Metanephros (tissue), 1 donor: ENCODE results near the gene GPATCH3. TPM values are rescaled to one million over a fixed set of nuclear protein-coding genes. Genes with fewer than 3 reads are reported as not detected.

Source experiments
- total RNA-seq: library from RNA; depleted of rRNA; stranded (reverse); fragments of >200 nt; gene quantifications from one replicate; pipeline ENCODE4 v1.2.3, GENCODE V29; 2014

The GPATCH3 gene, protein sequence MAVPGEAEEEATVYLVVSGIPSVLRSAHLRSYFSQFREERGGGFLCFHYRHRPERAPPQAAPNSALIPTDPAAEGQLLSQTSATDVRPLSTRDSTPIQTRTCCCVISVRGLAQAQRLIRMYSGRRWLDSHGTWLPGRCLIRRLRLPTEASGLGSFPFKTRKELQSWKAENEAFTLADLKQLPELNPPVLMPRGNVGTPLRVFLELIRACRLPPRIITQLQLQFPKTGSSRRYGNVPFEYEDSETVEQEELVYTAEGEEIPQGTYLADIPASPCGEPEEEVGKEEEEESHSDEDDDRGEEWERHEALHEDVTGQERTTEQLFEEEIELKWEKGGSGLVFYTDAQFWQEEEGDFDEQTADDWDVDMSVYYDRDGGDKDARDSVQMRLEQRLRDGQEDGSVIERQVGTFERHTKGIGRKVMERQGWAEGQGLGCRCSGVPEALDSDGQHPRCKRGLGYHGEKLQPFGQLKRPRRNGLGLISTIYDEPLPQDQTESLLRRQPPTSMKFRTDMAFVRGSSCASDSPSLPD
- total RNA-seq, result 15.7 TPM

GRCh38 chr1:26900001-26900814, at the start of gene GPATCH3:
GPATCH3 (minus strand) TSS chr1:26900467; CDS start chr1:26900442, 25 bp downstream.

DNA sequence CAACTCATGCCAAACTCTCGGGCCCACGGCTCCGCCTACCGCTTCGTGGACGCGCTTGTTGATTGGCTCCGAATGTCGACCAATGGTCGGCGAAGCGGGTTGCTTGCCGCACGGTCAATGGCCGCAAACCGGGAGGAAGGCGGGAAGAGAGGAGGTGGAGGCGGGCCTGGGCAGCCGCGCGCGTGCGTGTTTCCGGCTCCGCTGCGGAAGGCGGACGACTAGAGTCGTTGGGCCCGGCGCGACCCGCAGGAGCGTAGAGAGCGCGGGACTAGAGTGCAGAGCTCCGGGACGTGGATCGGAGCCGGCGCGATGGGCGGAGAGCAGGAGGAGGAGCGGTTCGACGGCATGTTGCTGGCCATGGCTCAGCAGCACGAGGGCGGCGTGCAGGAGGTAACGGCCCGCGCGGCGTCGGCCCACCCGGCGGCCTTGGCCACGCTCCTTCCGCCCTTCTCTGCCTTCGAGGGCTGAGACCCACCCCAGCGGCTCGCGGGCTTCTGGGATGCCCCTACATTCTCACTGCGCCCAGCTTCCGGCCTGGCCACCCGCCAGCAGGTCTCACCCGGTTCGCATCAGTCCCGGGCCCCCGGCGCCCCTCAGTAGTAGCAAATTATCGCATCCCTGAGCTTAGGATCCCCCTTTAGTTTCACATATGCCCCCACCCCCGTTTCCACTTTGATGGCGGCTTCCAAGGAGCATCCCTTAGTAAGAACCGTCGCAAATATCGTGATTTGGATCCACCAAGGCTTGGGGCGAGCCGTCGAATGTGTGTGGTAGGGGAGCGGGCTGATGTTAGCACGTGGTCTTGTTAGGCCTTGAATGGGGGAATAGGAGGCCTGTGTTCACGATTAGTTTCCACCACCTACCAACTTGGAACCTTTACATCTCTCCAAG, 21.5 kb upstream of the GPATCH3 start, which contains the start of gene NUDC:
Gene NUDC (plus strand): TSS at position 204 of the 891 bp plus-strand sequence. CDS start 106 bp downstream, at position 310.

GRCh38 chr1:26913754-26914619, 13.7 kb upstream of the GPATCH3 start, which contains the start of gene NR0B2:
NR0B2 (minus strand) TSS chr1:26913975; CDS start chr1:26913940, 35 bp downstream.

DNA sequence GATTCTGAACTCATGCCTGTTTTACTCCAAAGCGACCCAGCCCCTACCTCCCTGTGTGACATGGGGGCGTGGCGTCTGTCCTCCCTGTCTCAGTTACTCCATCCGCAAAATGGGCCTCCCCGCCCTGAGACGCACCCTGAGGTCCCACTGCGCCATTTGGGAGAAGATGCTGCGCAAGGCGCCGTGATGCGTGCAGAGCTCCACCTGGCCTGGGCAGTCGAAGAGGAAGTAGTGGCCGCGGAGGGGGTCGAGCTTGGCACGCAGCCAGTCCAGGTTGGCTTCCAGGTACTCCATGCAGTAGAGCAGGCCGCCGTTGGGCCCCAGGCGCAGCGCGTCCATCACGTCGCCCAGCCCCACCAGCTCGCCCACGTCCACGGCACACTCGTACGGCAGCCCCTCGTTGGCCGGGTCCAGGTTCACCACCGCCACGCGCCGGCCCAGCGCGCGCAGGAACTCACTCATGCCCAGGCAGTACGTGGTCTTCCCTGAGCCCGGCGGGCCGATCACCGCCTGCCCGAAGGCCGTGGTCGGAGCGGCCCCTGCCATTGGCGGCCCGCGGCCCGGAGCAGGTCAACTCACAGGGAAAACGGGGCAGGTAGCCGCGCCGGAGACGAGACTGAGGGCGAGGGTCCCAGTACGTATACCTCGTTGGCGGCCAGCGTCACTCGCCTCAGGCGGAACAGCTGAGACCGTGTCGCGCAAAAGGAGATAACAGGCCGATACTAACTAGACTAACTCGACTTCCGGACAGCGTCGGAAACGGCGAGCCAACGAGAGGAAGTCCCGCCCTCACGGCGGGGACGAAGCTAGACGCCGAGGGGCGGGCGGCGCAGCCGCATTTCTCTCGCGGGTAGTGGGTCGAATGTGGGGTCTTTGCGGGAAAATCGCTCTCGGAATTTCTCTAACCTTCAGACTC, 10.5 kb downstream of the GPATCH3 start, which contains the start of gene GPN2:
Gene GPN2 (minus strand): TSS at position 733 of the 916 bp plus-strand sequence. CDS start 187 bp downstream, at position 546.

GRCh38 chr1:26862781-26863684, 37.2 kb downstream of the GPATCH3 start, which contains the start of gene SFN:
SFN (plus strand) TSS chr1:26863149; CDS start chr1:26863213, 64 bp downstream.

Other genes with a start within 250 kb of the GPATCH3 start
- 76.7 TPM for gene ARID1A, start 204.5 kb downstream of the GPATCH3 start, total RNA-seq
- 15.1 TPM for gene PIGV, start 112.5 kb downstream of the GPATCH3 start, total RNA-seq
- gene ZDHHC18, start 73.8 kb downstream of the GPATCH3 start, total RNA-seq, result 12.8 TPM
- 0.99 TPM for gene SFN, start 37.3 kb downstream of the GPATCH3 start, total RNA-seq
- gene GPN2, start 10.2 kb downstream of the GPATCH3 start, total RNA-seq, result 16.8 TPM
- gene NR0B2, start 13.5 kb upstream of the GPATCH3 start, total RNA-seq, result 16.1 TPM
- gene NUDC, start 21.3 kb upstream of the GPATCH3 start, total RNA-seq, result 32.5 TPM
- gene KDF1, start 60.0 kb upstream of the GPATCH3 start, total RNA-seq, result 8.9 TPM
- gene TRNP1, start 93.2 kb upstream of the GPATCH3 start, total RNA-seq, result 4.4 TPM
- 4.6 TPM for gene TENT5B, start 112.4 kb upstream of the GPATCH3 start, total RNA-seq